NCI-H128 (cell line): ENCODE measurements around the gene COMMD9.

Source experiments
- DNase-seq: peaks from one replicate; lab custom pipeline; 2025; ENCODE audit not compliant: unreplicated experiment; lab: John Stamatoyannopoulos, UW

The COMMD9 gene

GRCh38 chr11:36296884-36297543 lies 7.8 kb upstream of the COMMD9 start:
- no peak for DNase-seq

- DNase-seq: no peak
These were observed 6.7 kb upstream of the COMMD9 start, which contains the start of gene PRR5L for GRCh38 chr11:36295926-36296325. TSS of gene PRR5L (plus strand) at chr11:36296288. CDS start at chr11:36401122, 104,834 bp downstream.

- DNase-seq: no peak
These were observed 3.1 kb upstream of the COMMD9 start for GRCh38 chr11:36292311-36292722.

GRCh38 chr11:36288442-36289225 lies 590 bp downstream of the COMMD9 start:
- DNase-seq: no peak

GRCh38 chr11:36282926-36283325 lies 6.3 kb downstream of the COMMD9 start:
- DNase-seq: no peak

GRCh38 chr11:36281850-36282249 lies 7.4 kb downstream of the COMMD9 start:
- DNase-seq: no peak

GRCh38 chr11:36280531-36280930 lies 8.7 kb downstream of the COMMD9 start:
- no peak for DNase-seq

GRCh38 chr11:36278531-36279282 lies 10.5 kb downstream of the COMMD9 start:
- DNase-seq: no peak

- no peak for DNase-seq
These were observed 14.8 kb downstream of the COMMD9 start for GRCh38 chr11:36274414-36274813.

GRCh38 chr11:36273110-36273509 lies 16.1 kb downstream of the COMMD9 start:
- no peak for DNase-seq

GRCh38 chr11:36271794-36272407 lies 17.3 kb downstream of the COMMD9 start:
- no peak for DNase-seq

- DNase-seq: no peak
These were observed 18.5 kb downstream of the COMMD9 start for GRCh38 chr11:36270701-36271100.

- no peak for DNase-seq
These were observed 20.8 kb downstream of the COMMD9 start for GRCh38 chr11:36268337-36268985.

GRCh38 chr11:36266767-36267166 lies 22.5 kb downstream of the COMMD9 start:
- no peak for DNase-seq

GRCh38 chr11:36265793-36266628 lies 23.2 kb downstream of the COMMD9 start:
- peak; percentile 29 for DNase-seq

- DNase-seq: no peak
These were observed 24.3 kb downstream of the COMMD9 start for GRCh38 chr11:36264973-36265344.

GRCh38 chr11:36264011-36264972 lies 24.9 kb downstream of the COMMD9 start:
- no peak for DNase-seq

- DNase-seq: no peak
These were observed 28.1 kb downstream of the COMMD9 start for GRCh38 chr11:36261094-36261493.
